Activated T-helper 9 cell treated with anti-CD3 and anti-CD28 coated beads, Interleukin-2, amount 50 U/mL, for 16 hours (primary cell): ENCODE data around the gene UNC5B.

ENCODE experiments used
- DNase-seq: peaks from one replicate; pipeline ENCODE4 v3.0.0-alpha.2; 2020; ENCODE audit warnings: low read depth

Gene UNC5B

GRCh38 chr10:71319800-71320392 lies 107.5 kb downstream of the UNC5B start:
- DNase-seq: no peak

DNA sequence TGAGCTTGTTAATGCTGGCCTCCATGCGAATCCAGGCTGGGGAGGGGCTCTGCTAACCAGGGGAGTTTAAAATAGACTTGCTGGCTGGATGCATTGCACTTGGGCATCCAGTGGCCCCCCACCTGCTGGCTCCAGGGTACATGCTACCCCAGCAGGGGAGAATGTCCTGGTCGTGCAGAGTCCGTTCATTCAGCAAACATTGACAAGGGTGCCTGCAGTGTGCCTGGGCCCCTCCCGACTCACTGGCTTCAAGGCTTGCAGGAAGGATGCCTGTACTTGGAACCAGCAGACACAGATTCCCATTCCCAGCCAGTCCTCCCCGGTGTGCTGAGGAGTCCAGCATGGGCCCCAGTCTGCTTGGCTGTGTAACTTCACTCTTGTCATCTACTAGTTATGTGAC lies 108.2 kb downstream of the UNC5B start:
- DNase-seq: no peak

GRCh38 chr10:71321386-71321785 lies 109.0 kb downstream of the UNC5B start:
- DNase-seq: no peak

- DNase-seq: no peak
Observed at GRCh38 chr10:71323407-71323806, 111.0 kb downstream of the UNC5B start.

DNA sequence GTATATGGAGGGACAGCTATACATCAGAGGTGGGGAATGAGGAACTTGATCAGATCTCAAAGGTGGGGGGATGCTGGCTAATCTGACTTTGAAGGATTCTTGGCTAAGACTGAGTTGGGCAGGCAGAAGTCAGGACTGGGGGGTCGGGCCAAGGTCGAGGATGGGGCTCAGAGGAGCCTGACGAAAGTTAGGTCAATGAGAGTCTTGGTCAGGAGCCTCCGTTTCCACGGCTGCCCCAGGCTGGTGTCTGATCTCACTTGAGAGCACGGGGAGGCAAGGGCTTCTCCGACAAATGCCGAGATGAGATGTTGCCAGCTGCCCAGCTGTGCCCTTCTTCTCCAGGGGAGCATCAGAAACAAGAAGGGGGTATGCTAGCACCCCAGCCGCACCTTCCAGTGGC lies 112.4 kb downstream of the UNC5B start:
- DNase-seq: no peak

DNA sequence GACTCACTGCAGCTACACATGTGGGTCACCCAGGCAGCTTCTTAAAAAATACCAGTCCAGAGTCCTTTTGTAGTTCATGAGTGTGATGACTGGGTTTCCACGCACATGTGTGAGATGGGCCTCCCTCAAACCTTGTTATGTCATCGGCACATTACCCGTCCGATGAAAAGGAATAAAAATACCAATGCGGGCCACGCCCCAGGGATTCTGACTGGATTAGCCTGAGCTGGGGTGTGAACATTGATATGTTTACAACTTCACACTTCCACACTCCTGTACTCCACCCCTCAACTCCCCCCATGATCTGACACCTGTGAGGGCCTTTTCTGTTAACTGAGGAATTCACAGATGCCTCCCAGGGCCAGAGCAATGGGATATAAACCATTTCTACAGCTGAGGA lies 112.9 kb downstream of the UNC5B start:
- DNase-seq: no peak

- no peak for DNase-seq
Observed at GRCh38 chr10:71326464-71326881, 114.1 kb downstream of the UNC5B start.

DNA sequence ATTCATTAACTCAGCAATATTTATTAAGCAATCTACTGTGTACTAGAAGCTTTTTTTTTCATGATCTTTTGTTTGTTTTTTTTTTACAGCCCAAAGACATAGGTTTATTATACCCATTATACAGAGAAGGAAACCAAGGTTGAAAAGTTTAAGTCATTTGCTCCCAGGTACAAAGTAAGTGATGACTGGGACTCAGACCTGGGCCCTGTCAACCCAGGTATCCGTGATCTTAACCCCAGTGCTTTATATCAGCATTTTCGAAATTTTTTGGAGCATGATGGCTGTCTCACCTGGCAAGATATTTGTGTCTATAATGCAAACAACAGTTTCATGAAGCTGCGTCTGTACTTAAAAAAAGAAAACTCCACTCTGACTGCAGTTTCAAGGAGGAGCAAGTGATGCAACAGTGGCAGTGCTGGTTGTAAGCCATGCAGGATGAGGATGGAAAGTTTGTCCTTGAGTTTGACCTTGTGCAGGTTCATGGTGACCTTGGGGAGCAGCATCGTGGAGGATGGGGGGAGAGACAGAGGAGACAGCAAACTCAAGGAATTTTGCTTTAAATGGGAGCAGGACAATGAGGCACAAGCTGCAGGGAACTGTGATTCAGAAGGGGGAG lies 118.5 kb downstream of the UNC5B start:
- DNase-seq: no peak

DNA sequence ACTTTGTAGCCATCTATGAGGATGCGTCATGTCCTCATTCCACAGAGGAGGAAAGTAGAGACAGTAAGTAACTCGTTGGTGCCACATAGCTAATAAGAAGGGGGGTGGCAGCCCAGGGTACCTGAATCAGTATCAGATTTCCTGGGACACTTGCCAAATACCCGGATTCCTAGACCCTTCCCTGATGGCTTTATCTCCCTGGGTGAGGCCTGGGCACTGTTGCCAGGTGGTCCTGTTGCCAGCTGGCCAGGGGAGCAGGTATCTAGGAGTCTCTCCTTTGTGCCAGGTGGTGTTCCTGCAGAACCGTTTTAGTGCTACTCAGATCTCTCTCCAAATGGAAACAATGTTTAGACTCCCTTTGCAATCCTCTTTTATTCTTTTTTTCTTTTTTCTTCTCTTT lies 119.4 kb downstream of the UNC5B start:
- DNase-seq: no peak

- DNase-seq: no peak
Observed at GRCh38 chr10:71332466-71332865, 120.1 kb downstream of the UNC5B start.

- DNase-seq: no peak
Observed at GRCh38 chr10:71333129-71333887, 120.9 kb downstream of the UNC5B start.

GRCh38 chr10:71334221-71334791 lies 121.9 kb downstream of the UNC5B start:
- no peak for DNase-seq

- no peak for DNase-seq
Observed at GRCh38 chr10:71335173-71335708, 122.9 kb downstream of the UNC5B start.

- DNase-seq: no peak
Observed at GRCh38 chr10:71336632-71337031, 124.3 kb downstream of the UNC5B start.

DNA sequence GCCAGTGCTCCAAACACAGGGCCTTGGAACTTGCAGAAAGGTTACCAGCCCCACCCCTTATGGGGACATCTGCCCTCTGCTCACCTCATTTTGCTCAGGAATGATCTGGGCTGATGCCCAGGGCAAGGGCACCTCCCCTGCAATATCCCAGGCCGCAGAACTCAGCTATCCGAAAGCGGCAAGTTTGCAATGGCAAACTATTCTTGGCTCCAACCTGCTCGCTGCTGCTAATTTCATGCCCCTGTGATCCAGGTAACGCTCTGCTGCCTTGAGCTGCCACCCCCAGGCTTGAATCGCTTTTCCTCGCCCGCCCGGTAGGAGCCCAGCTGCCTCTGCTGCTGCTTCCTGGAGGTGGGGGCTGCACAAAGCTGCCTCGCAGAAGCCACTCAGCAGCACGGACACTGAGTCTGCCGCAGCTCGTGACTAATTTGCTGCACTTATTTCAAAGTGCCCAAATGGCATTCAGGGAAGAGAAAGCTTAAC lies 124.9 kb downstream of the UNC5B start:
- DNase-seq: no peak

- no peak for DNase-seq
Observed at GRCh38 chr10:71338728-71339495, 126.5 kb downstream of the UNC5B start.

GRCh38 chr10:71339796-71340589 lies 127.6 kb downstream of the UNC5B start:
- no peak for DNase-seq

GRCh38 chr10:71342573-71343391 lies 130.4 kb downstream of the UNC5B start:
- no peak for DNase-seq

DNA sequence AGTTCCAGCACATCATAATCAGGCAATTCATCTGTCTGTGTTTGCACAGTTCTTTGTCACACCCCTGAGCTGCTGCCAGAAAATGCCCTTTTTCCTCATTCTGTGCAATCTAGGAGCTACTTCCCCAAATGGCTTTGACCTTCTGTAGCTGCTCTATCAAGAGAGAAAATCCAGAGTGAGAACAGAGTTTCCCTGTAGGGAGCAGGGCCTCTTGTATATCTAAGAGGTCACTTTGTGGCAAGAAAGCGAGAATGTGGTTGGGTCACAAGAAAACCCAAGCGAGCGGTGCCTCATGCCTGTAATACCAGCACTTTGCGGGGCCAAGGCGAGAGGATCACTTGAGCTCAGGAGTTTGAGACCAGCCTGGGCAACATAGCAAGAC lies 131.0 kb downstream of the UNC5B start:
- no peak for DNase-seq
